ACC112 (cell line): Measurements from ENCODE around the gene ARRDC1.

Experiments used
- H2AFZ ChIP-seq: fragments of 200-600 bp; sonication (generic); one replicate; pipeline ENCODE4 v1.6.0; 2017; ENCODE audit warnings: antibody characterized with exemption, low read length; ENCODE audit not compliant: unreplicated experiment
- H3K27ac ChIP-seq: fragments of 200-600 bp; sonication (generic); 2 replicates; pipeline ENCODE4 v1.5.1; 2014; ENCODE audit warnings: low read depth, mild to moderate bottlenecking, antibody characterized with exemption, low read length, moderate library complexity
- H3K27me3 ChIP-seq: fragments of 200-600 bp; sonication (generic); 2 replicates; pipeline ENCODE4 v1.6.1; 2014; ENCODE audit warnings: mild to moderate bottlenecking, antibody characterized with exemption, low read length, moderate library complexity, mixed read lengths; ENCODE audit not compliant: insufficient read depth
- H3K36me3 ChIP-seq: fragments of 200-600 bp; sonication (generic); 2 replicates; pipeline ENCODE4 v1.6.1; 2016; ENCODE audit warnings: mild to moderate bottlenecking, antibody characterized with exemption, low read length, moderate library complexity, mixed read lengths; ENCODE audit not compliant: insufficient read depth
- H3K4me1 ChIP-seq: fragments of 200-600 bp; sonication (generic); one replicate; pipeline ENCODE4 v1.6.1; 2016; ENCODE audit warnings: low read length, mixed read lengths; ENCODE audit not compliant: insufficient read depth, unreplicated experiment, control insufficient read depth
- H3K4me3 ChIP-seq: fragments of 200-600 bp; sonication (generic); 2 replicates; pipeline ENCODE4 v1.5.1; 2014; ENCODE audit warnings: mild to moderate bottlenecking, low read depth, low read length
- H3K79me2 ChIP-seq: fragments of 200-600 bp; sonication (generic); one replicate; pipeline ENCODE4 v1.6.0; 2016; ENCODE audit warnings: low read length; ENCODE audit not compliant: control insufficient read depth, unreplicated experiment, insufficient read depth

ARRDC1 gene

GRCh38 chr9:137602661-137603060, 2.8 kb upstream of the ARRDC1 start:
- Histone ChIP-seq H3K4me1 (peaks cover 11% of the 10 kb centered on the region), H2AFZ (no peak overlapping the region), H3K27ac (no peak overlapping the region), H3K79me2 (peaks cover 5% of the 10 kb centered on the region), H3K36me3 (no peaks in the 10 kb centered on the region), H3K4me3 (no peak overlapping the region), H3K27me3 (no peaks in the 10 kb centered on the region)

GRCh38 chr9:137603879-137604278, 1.6 kb upstream of the ARRDC1 start:
- H2AFZ ChIP-seq = no peak overlapping the region
- no peak overlapping the region for H3K27ac ChIP-seq
- peaks cover 5% of the 10 kb centered on the region for H3K79me2 ChIP-seq
- H3K36me3 ChIP-seq = no peaks in the 10 kb centered on the region
- H3K4me3 ChIP-seq = no peak overlapping the region
- peaks cover 11% of the 10 kb centered on the region for H3K4me1 ChIP-seq
- H3K27me3 ChIP-seq = no peaks in the 10 kb centered on the region

DNA sequence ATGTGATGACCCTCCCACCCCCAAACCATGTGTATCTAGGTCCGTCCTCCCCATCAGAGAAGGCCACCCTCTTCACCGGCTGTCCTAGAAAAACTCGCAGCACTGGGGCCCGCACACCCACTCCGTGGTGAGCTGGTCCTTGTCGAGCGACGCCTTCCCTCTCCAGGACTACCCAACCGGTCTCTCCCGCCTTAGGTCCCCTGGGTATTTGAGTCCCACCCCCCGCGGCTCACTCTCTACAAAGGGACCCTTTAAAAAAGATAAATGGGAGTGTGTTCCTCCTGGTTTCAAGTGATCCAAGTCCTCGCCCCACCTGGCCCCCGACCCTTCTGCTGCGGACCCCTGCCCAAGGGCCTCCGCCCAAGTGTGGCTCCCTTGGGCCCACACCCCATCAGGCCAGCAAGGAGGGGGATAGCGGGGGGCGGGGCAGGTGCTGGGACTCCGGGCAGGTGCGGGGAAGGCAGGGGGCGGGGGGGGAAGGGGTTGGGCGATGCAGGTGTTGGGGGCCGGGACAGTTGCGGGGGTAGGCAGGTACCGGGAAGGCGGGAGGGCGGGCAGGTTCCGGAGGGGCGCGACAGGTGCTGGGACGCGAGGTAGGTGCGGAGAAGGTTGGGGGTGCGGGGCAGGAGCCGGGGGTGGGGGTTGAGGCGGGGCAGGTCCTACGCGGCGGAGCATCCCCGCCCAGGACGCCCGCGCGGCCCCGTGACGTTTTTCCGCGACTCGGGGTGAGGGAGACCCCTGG, 970 bp upstream of the ARRDC1 start:
- peak overlapping the region; percentile 62; the same call in 1 of the 2 replicates for H3K4me3 ChIP-seq

DNA sequence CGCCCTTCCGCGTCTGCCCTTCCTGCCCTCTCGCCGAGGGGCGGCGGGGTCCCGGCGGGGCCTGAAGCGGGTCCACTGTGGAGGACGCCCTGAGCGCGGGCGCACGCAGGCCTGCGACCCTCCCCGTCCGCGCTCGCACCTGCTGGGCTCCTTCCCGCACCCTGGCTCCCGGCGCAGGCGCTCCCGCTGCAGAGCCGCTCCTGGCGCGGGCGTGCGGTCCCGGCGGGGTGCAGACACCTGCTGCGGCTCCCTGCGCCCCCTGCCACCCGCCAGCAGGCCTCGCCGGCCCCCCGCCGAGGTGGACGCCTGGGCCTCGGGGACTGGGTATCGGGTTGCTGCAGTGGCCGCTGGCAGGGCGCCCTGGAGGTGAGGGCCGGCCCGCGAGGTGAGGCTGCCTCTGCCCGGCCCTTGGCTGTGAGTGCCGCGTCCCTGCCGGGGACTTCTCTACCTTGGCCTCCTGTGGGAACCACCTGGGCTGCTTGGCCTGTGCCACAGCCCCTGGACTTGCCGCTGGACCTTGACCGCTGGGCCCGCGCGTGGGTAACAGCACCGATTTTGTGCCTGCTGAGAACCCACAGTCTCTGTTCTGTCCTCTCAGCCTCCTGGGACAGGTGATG, 627 bp downstream of the ARRDC1 start:
- H3K27me3 ChIP-seq = no peaks in the 10 kb centered on the region
- no peaks in the 10 kb centered on the region for H3K36me3 ChIP-seq
- H3K4me1 ChIP-seq = peaks cover 11% of the 10 kb centered on the region
- H3K79me2 ChIP-seq = peaks cover 5% of the 10 kb centered on the region
- no peak overlapping the region for H3K27ac ChIP-seq
- peak overlapping the region; percentile 98 for H3K4me3 ChIP-seq
- H2AFZ ChIP-seq = peak overlapping the region; percentile 89

More for the DNA sequence above, 970 bp upstream of the ARRDC1 start:
- H3K27me3 ChIP-seq = no peaks in the 10 kb centered on the region
- peaks cover 5% of the 10 kb centered on the region for H3K79me2 ChIP-seq
- no peak overlapping the region for H3K27ac ChIP-seq
- peaks cover 11% of the 10 kb centered on the region for H3K4me1 ChIP-seq
- no peak overlapping the region for H2AFZ ChIP-seq
- no peaks in the 10 kb centered on the region for H3K36me3 ChIP-seq

DNA sequence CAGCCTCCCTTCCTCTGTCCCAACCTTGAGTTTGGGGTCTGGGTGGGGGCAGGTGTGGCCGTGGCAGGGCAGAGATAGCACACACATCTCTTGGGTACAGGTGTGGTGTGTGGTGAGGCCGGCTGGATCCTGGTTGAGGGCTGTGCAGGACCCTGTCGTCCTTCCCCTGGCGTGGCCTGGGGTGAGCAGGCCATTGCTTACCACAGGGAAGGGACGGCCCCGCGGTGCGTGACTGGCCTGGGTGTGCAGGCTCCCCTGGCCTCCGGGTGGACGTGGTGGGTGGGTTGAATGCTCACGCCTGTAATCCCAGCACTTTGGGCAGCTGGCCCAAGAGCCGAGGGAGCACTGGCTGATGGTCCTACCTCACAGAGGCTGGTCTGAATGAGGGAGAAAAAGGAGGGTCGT, 1.2 kb downstream of the ARRDC1 start:
- Histone ChIP-seq H2AFZ (no peak overlapping the region), H3K4me3 (peak overlapping the region; percentile 98), H3K4me1 (peaks cover 17% of the 10 kb centered on the region), H3K36me3 (no peaks in the 10 kb centered on the region), H3K27ac (no peak overlapping the region), H3K79me2 (peaks cover 5% of the 10 kb centered on the region), H3K27me3 (no peaks in the 10 kb centered on the region)

- H3K4me3 ChIP-seq = 0 out of 2 replicates have a peak overlapping the region, but pooled peaks have one; percentile 24
These were observed 1.8 kb downstream of the ARRDC1 start for GRCh38 chr9:137607141-137607857.

DNA sequence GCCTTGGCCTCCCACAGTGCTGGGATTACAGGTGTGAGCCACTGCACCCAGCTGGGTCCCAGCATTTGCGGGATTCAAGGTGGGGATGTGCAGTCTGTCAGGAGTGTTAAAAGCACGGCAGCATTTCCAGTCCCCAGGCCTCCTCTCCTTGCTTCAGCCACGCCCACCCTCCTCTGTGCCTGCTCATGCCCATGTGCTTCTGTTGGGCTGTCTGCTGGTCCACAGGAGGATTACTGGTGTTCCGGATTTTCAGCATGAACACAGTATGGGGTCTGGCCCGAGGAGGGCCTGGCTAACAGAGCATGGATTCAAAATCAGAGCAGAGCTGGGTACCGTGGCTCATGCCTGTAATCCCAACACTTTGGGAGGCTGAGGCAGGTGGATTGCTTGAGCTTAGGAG, 5.5 kb downstream of the ARRDC1 start:
- Histone ChIP-seq H3K27me3 (no peaks in the 10 kb centered on the region), H3K4me3 (no peak overlapping the region), H3K4me1 (peaks cover 33% of the 10 kb centered on the region), H3K79me2 (peaks cover 5% of the 10 kb centered on the region), H3K27ac (no peak overlapping the region), H3K36me3 (0 out of 2 replicates have a peak, but pooled peaks cover 3% of the 10 kb centered on the region), H2AFZ (no peak overlapping the region)

More at GRCh38 chr9:137607141-137607857, 1.8 kb downstream of the ARRDC1 start:
- H3K27ac ChIP-seq = no peak overlapping the region
- H3K27me3 ChIP-seq = no peaks in the 10 kb centered on the region
- H3K4me1 ChIP-seq = peaks cover 22% of the 10 kb centered on the region
- H3K79me2 ChIP-seq = peaks cover 5% of the 10 kb centered on the region
- no peaks in the 10 kb centered on the region for H3K36me3 ChIP-seq
- H2AFZ ChIP-seq = no peak overlapping the region

DNA sequence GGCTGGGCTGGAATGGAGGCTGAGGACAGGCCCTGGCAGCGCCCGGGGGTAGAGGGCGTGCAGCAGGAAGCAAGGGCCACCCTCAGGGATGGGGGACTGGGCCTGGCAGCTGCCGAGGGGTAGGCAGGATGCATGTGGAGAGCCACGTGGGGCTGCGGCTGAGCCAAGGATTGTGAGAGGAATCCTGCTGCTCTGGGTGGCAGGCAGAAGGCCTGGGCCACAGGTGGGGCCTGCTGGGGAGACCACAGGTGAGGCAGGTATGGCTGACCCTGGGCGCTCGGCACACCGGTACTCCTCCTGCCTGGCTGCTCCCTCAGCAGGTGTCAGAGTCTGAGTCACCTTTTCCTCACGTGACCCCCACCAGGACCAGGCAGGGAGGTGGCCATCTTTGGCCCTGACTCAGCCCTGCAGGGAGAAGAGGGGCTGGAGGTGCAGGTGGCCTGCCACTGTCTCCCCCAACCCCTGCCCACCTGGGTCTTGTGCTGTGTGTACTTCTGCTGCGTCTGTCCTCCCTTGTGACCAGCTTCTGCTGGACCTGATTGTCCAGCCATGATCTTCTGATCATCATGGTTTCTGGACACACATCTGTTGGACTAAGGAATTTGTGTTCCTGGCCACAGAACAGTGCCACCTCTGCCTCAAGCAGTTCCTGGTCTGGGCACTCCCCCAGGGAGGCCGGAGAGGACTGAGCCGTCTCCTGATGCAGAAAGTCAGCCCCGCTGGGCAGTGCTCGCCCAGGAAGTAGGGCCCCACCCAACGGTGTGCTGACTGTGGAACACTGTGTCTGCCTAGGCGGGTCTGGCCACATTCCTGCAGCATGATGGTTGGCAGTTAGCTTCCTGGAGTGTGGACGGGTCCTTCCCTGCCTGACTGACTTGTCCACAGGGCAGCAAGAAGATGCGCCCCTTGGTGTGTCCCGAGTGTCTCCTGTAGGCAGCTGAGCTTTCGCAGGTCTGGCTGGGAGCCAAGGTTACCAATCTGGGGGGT, 6.4 kb downstream of the ARRDC1 start:
- Histone ChIP-seq H3K27me3 (no peaks in the 10 kb centered on the region), H3K4me3 (peak overlapping the region; percentile 12), H2AFZ (no peak overlapping the region), H3K36me3 (0 out of 2 replicates have a peak, but pooled peaks cover 7% of the 10 kb centered on the region), H3K27ac (peak overlapping the region; percentile 71), H3K79me2 (peaks cover 8% of the 10 kb centered on the region), H3K4me1 (peaks cover 28% of the 10 kb centered on the region)

GRCh38 chr9:137612741-137613142, 7.3 kb downstream of the ARRDC1 start:
- Histone ChIP-seq H3K27me3 (no peaks in the 10 kb centered on the region), H3K79me2 (peaks cover 14% of the 10 kb centered on the region), H3K4me3 (no peak overlapping the region), H3K4me1 (peaks cover 28% of the 10 kb centered on the region), H3K36me3 (0 out of 2 replicates have a peak, but pooled peaks cover 7% of the 10 kb centered on the region), H3K27ac (peak overlapping the region; percentile 71), H2AFZ (no peak overlapping the region)

DNA sequence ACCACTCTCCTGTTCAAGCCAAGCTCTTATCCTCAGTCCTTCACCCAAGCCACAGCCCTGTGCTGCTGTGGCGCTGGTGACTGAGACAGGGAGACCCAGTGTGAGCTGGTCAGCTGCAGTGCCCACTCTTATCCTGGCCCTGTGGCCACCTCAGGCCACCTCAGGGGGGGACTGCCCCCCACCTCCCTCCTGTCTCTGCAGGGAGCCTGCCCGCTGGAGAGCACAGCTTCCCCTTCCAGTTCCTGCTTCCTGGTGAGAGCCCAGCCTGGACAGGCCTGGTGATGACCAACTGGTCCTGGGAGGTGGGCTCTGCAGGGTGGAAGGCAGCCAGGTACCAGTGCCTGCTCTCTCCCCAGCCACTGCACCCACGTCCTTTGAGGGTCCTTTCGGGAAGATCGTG, 7.8 kb downstream of the ARRDC1 start:
- Histone ChIP-seq H3K27me3 (no peaks in the 10 kb centered on the region), H3K27ac (peak overlapping the region; percentile 71), H2AFZ (no peak overlapping the region), H3K36me3 (0 out of 2 replicates have a peak, but pooled peaks cover 7% of the 10 kb centered on the region), H3K4me1 (peaks cover 29% of the 10 kb centered on the region), H3K4me3 (no peak overlapping the region), H3K79me2 (peaks cover 19% of the 10 kb centered on the region)
